Measurements from ENCODE around the gene ENTPD8.

- TF ChIP-seq CTCF (IDR thresholded peaks at IDR 0.05 in 2 of 3, conservative IDR thresholded peaks at IDR 0.05 in 1 of 3; ENCODE audit: control insufficient read depth in 2 of 3, extremely low read depth in 1 of 3, insufficient read depth in 1 of 3, low read depth in 3 of 3, low read length in 3 of 3) (no peak), POLR2A (IDR thresholded peaks at IDR 0.05; ENCODE audit: low read depth, low read length) (no peak), BHLHE40 (IDR thresholded peaks at IDR 0.05; ENCODE audit: borderline replicate concordance in 1 of 2, low read depth in 2 of 2, low read length in 1 of 2) (no peak), CHD2 (IDR thresholded peaks at IDR 0.05; ENCODE audit: borderline replicate concordance, low read depth, low read length) (no peak), REST (IDR thresholded peaks at IDR 0.05; ENCODE audit: low read depth, low read length) (no peak), TAF1 (IDR thresholded peaks at IDR 0.05; ENCODE audit: borderline replicate concordance, low read depth, low read length) (no peak), RCOR1 (conservative IDR thresholded peaks at IDR 0.05; ENCODE audit: low read depth, low read length) (no peak), RAD21 (IDR thresholded peaks at IDR 0.05; ENCODE audit: insufficient read depth, low read depth, low read length) (no peak), RELA (IDR thresholded peaks at IDR 0.05; ENCODE audit: borderline replicate concordance, partially characterized antibody) (no peak)
These were observed 44.9 kb downstream of the ENTPD8 start for GRCh38 chr9:137396227-137396626.
